DMS153 treated with DMSO at 0.1 percent for 48 hours (cell line): Measurements from ENCODE around the gene PAX5.

Source experiments
- DNase-seq: peaks from one replicate; lab custom pipeline; 2025; ENCODE audit not compliant: unreplicated experiment; lab: John Stamatoyannopoulos, UW

The PAX5 gene

DNA sequence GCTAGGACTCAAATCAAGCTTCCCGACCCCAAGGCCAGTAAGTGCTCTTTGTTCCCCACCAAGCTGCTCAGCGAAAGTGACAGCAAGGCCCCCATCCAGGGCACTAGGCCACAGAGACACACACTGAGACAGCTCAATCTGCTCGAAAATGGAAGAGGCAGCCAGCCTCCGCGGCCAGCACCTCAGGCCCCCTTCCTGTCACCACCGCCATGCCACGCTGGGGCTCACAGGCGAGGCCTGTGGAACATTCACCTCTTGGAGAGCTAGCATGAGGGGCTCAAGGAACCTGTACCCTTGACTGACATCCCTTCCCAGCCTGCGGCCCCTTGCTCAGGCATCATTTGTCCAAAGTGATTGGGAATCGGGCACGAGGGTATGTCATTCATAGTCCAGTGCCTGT is 71.4 kb downstream of the PAX5 start:
- no peak for DNase-seq

DNA sequence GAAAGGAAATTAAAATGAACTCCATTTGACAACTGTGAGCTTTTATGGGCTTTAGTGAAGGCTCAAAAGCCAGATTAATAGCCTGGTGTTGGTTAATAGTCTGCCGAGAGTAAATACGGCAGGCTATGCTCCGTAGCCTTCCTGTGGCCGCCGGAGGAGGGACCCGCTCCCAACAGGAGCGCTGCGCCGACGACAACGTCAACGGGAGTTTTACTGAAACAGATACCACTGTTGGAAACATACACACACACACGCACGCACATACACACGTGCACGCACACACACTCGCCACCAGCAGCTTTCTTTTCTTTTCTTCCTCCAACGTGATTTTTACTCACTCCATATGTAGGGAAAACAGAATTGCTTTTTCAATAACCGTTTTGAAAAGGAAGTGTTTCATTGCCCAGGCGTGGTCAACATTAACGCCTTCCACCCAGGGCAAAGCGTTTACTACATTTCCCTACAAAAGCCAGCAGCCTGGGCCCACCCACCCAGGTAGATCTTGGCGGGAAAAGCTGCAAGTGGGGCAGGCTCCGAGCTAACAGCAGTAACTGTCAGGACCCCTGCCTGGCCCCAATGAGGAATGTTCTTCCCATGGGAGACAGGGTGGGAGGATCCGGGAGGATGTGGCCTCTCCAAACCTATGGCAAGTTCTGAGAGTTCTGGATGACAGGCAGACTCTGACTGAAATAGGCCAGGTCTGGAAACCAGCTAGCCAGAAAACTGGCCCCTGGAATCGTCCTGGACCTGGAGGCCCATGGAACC is 72.3 kb downstream of the PAX5 start:
- DNase-seq, result no peak

DNA sequence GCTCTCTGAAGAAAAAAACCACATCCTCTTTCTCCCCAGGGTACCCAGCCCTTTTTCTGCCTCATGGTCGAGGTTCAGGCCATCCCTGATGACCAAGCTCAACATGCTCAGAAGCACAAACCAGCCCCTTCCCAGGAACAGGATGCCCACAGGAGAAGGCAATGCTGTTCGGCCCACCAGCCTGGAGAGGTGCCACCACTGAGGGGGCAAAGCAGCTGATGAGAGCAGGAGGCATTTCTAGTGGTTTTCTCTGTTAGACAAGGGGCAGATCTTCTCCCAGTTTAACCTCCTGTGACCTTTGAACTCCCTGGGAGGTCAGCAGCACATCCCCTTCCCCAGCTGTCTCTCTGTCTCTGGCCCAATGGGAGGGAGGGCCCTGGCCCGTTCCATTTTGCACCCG is 73.0 kb downstream of the PAX5 start:
- no peak for DNase-seq

DNA sequence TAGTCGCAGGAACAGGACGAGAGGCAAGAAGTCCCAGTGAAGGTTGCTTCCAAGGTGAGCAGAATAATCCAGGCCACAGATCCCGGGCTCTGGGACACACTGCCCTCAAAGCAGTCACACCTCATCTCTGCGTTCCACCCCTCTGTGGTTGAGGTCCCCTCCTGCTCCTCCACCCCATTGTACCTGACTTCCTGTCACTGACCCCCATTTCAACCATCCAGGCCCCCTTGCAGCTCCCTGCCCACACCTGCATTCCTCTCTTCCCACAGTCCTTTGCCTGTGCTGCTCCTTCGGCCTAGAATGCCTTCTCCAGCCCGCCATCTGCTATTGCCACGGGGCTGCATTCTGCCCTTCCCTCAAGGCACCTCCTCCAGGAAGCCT is 73.5 kb downstream of the PAX5 start:
- DNase-seq, result no peak

DNA sequence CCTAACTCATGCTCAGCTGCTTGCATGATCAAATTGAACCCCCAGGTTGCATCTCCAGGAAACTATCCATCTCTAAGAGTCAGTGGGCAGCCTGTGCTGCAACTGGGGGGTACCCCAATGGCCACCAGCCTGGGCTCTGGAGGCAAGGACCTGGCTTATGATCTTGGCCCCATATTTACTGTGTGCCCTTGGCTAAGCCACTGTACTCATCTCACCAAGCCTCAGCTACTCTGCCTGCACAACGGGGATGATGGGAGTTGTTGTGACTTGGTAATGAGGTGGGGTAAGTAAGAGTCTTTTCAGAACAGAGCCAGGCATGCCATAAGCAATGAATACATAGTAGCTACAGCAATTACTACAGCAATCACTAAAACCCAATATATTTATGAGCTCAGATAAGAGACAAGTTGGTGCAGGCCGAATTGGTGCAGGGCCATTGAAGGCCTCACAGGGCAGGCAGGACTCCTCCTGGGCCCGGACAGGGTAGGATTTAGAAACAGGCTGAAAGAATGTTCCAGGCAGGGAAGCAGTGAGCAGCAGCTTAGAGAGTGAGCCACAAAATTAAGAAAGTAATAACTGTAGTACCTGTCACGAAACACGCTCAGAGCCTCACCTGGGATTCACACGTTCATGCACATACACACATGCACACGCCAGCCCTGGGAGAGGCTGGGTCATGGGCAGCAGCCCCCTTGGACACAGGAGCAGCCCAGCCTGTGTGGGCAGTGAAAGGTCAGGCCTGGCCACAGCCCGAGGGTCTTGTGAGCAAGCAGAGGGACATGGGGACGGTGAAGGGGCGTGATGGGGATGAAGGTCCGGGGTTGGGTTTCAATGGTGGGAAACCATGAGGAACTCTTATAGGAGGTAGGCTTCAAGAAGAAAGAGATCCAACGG is 74.1 kb downstream of the PAX5 start:
- no peak for DNase-seq

DNA sequence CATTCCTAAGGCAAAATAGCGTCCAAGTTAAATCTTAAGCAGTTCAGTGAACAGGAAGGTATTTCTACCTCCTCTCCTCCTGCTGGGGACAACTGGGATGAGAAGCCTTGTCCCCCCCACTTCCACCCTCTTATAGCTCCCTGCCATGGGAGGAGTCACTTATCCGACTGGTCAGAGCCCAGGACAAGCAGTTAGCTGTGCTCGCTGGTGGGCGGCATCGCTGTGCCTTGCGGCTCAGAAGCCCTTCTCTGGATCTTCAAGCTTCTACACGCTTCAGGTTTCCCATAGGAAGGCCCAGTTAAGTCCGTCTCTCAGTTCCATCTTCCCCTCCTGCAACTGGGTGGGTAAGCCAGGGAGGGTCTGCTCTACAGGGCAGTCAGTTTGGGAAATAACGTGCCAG is 77.2 kb downstream of the PAX5 start:
- no peak for DNase-seq

DNA sequence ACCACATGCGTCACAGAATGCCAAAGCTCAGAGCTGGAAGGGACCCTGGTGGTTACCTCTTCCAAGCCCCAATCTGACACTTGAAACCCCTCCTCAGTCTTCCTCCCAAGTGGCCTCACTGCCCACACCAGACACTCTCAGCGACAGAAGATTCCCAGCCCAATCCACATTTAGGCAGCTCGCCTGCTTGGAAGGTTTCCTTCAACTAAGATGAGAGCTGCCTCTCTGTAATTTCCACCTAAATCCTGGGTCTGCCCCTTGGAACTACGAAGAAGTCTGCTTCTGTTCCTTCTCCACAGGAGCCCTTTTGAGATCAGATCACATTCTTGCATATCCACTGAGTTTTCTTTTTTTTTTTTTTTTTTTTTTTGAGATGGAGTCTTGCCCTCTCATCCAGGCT is 83.7 kb downstream of the PAX5 start:
- DNase-seq, result no peak

DNA sequence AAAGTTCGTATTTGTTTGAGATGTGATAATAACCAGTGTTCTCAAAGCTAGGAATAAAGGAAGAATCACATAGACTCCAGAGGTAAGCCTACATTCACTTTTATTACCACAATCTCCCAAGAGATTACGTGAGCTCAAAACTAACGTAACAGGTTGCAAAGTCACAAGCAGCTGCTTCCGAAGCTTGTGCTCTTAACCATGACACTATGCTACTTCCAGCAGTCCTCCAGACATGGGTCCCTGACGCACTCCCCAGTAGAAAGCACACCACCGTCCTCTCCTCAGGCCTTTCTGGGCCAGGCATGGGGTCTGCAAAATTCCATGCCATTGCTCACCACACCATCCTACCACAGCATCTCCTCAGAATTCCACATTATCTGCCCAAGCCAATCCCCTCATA is 84.6 kb downstream of the PAX5 start:
- no peak for DNase-seq

DNA sequence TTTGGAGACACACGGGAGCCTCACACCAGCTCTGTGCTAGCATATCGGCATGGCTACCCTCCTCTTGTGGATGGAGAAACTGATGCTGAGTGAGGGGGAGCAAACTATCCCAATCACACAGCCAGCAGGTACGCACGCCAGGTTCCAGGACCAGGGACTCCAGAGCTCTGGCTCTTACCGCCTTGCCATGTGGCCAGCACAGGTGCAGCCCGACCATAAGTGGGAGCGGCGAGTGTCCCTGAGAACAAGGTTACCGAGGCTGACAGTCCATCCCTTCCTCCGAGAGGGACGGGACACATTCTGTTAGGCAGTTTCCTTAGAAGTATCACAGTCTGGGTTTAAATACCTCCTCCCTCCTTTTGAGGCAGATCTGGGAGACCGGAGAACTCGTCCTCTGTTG is 86.0 kb downstream of the PAX5 start:
- DNase-seq, result no peak

DNA sequence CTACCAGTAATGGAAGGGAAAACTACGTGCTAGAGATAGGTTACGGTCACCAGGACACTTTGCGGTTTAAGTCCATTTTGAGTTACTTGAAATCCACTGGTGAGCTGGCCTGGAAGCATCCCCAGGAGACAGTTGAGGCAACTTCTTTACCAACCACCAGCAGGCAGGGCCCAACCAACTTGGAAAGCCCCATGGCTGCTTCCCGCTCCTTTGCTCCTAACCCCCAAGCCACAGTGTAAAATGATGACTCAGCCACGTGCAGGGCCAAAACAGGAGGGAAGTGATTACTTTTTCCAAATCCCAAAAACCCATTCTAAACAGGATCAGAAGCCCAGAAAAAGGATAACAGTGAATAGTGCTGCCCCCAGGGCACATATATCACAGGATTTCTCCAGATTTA is 87.4 kb downstream of the PAX5 start:
- DNase-seq, result no peak

DNA sequence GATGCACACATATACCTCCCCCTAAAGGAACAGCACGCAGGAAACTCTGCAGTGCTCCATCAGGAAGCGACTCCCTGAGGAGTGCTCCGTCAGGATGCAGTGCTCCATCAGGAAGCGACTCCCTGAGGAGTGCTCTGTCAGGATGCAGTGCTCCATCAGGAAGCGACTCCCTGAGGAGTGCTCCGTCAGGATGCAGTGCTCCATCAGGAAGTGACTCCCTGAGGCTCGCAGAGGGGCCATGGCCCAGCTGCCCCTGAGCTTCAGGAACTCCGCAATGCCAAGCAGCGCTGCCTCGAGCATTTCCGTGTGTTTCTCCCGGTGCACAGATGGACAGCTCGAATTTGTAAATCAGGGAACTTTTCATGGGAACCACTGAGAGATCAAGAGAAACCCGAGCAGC is 88.1 kb downstream of the PAX5 start:
- no peak for DNase-seq

DNA sequence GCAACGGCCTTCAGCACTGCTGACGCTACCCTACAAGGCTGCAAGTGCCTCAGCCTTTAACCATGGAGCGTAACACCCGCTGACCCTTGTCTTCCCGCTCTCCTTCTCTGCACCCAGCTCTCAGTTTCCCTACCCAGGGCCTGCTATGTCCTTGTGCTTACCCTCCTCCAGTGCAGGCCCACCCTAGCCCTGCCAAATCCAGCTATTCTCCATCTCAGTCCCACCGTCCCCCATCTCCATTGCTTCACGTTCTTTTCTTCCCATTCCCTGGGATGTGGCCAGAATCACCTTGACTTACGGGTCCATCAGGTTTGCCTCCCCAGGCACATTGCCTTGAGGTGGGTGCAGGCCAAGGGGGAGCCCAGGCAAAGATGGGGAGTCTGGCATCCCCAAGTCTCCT is 91.2 kb downstream of the PAX5 start:
- DNase-seq, result no peak

DNA sequence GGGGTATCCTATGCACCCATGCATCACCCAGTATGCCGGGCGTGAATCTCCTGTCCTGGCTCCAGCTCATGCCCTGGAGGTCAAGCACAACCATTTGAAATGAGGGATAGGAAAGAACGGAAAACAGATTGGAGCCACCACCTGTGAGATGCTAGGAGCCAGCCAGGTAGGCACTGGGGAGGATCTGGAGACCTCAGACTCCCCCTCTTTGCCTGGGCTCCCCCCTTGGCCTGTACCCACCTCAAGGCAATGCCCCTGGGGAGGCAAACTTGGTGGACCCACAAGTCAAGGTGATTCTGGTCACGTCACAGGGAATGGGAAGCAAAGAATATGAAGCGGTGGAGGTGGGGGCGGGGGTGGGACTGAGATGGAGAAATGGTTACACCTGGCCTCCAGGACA is 92.6 kb downstream of the PAX5 start:
- no peak for DNase-seq

DNA sequence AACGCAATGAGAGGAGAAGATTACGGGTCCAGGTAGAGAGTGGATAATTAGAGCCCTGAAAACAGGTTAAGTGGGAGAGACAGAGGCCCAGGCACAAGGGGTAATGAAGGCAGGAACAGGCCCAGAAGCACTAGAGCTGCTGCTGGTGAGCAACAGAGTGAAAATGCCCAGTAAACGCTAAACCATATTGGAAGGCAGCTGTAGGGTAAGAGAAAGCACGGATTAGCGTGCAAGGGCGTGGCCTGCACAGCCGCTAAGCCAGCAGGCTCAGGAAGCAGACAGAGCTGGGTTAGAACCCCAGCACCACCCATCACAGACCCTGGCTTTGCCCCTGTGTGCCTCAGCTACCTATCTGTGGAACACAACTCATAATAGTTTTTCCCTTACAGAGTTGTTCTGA is 93.2 kb downstream of the PAX5 start:
- no peak for DNase-seq

DNA sequence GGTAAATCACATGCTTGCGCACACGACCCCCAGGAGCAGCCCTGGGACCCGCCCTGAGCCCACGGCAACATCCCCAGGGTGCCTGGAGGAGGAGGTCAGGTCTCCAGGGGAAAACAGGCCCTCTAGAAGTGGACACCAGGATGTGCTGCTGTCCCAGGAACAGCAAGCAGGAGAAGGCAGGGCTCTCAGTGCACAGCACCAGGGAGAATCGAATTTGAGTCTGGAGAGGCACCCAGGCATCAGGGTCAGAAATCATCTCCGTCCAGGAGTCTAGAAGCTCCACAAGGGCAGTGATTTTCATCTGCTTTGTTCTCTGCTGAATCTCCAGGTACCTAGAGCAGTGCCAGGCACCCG is 93.6 kb downstream of the PAX5 start:
- DNase-seq, result no peak

DNA sequence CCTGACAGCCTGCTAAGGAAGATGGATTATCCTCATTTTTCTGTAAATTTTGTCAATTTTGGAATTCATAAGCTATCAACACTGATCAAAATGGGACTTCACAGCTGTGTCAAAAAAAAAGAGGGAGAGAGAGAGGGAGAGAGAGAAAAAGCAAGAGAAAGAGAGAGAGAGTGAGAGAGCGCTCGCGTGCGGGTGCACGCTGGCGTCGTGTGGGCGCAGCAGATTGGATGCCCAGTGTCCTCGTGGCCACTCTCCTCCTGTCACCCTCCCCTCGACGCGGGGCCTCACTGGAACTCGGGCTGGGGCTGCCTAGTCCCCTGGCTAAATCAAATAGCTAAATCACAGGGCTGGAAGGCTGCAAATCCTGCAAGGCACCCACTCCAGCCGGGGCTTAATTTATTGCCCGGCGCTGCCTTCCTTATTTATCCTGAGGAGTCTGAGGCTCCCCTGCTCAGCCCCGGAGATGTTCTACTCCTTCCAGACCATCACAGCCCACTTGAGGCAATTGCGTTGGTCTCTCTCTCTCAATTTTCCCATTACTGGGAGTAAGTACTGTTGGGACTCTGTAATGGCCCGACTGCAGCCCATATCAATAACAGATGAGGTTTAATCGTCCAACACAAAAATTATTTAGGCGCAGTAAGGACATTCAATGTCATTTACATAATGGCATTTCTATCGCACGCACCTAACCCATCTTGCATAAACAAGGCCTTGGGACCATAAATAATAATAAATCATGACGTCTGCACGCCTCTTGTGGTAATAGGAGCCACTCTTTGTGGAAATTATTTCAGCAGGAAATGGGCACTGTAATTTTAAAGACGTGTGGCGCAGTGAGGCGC is 94.2 kb downstream of the PAX5 start:
- no peak for DNase-seq

DNA sequence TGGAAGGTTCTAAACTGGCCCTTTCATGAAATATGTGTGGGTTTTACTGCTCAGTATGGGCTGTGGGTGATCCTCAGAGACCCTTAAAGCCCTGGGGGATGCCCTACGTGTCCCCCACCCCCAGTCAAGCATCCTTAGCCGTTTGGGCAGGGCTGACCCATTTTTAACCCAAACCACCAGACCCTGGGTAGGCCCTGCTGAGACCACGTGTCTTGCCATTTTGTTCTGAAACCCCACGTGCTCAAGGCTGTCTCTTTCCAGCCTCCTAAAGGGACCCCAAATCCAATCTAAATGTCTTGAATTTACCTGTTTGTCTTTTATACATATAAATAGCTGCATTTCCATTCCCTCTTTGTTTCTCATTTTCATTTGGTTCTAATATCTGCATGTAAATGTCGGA is 94.9 kb downstream of the PAX5 start:
- DNase-seq, result no peak

DNA sequence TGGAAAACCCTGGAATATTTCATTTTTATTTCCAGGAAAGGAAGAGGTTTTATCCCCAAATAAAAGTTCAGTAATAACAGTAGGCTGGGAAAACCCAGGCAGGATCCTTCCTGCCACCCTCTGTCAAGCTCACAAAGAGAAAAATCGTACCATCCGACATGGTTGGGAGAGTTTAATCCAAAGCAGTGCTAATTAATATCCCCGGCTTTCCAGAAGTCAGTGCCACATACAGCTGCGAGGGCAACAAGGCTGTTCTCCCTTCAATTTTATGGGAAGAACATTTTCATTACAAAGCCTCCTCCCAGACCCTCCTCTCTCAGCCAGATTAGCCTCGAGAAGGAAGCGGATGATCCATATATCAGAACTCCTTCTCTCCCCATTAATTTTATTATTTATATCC is 95.5 kb downstream of the PAX5 start:
- DNase-seq, result no peak

DNA sequence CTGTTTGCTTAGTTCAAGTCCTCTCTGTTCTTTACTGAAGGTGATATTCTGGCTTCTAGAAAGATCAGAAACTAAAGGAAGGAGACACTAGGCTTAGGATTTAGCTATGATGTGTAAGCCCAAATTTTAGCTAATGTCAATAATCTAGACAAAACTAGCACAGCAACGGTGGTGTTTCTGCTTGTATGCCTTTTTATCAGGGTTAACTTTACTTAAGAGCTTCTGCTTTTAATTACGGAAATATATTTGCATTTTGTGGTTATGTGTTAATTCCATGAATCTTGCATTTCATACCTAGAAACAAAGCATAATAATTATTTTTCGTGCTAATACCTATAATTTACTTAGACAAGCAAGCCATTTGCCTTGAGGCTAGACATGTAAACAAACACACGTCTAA is 96.1 kb downstream of the PAX5 start:
- no peak for DNase-seq

DNA sequence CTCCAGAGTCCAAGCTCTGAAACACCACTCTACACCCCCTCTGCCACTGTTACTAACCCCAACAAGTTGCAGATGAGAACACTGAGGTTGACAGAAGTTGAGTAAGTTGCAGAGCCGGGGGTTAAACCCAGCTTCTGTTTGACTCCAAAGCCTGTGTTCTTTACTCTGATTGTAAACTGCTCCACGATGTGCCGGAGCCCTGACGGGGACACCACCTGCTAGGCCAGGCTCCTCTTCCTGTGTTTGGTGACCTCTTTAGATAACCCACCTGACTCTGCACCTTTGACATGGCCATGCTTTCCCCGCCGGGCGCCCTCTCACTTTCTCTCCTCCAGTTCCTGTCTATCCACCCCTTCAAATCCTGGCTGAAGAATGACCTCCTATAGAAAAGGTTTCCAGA is 96.7 kb downstream of the PAX5 start:
- DNase-seq, result no peak

DNA sequence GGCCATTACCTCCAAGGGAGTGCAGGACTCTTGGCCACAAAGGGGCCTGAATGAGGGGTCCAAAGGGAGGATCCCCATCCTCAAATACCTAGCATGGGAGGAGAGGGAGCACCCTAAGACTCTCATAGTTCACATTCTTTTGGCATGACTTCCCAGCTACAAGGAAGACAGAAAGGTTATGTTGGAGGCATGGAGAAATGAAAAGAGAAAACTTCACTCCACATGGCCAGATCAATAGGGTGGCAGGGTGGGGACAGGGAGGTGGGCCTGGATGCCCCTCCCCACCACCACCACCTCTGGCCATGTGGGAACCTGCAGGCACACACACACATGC is 97.6 kb downstream of the PAX5 start:
- DNase-seq, result no peak
